K562 (cell line): Measurements from ENCODE around the gene SLC16A4. TPM values are rescaled to one million over a fixed set of nuclear protein-coding genes. Genes with fewer than 3 reads are reported as not detected.

Experiments
- ATF2 ChIP-seq: sonication (generic); formaldehyde crosslinking; IDR thresholded peaks from 2 replicates; pipeline ENCODE4 v1.8.1; 2022; ENCODE audit warnings: missing genetic modification reagents
- CHD2 ChIP-seq: IDR thresholded peaks from 2 replicates; pipeline ENCODE4 v1.6.1; 2011; ENCODE audit warnings: low read depth, low read length
- DPF2 ChIP-seq: fragments of 450-650 bp; IDR thresholded peaks from 2 replicates; pipeline ENCODE4 v1.6.1; 2016
- HMGXB4 ChIP-seq: sonication (generic); formaldehyde crosslinking; IDR thresholded peaks from 2 replicates; pipeline ENCODE4 v1.8.1; 2023; ENCODE audit warnings: mild to moderate bottlenecking, missing genetic modification reagents
- MGA ChIP-seq: fragments of 450-650 bp; IDR thresholded peaks from 2 replicates; pipeline ENCODE4 v1.6.1; 2016; ENCODE audit warnings: mild to moderate bottlenecking, moderate library complexity
- POLR2A ChIP-seq: fragments of 450-650 bp; conservative IDR thresholded peaks from 2 replicates; pipeline ENCODE4 v1.6.1; 2016
- TFAP4 ChIP-seq: sonication (generic); formaldehyde crosslinking; IDR thresholded peaks from 2 replicates; pipeline ENCODE4 v1.8.0; 2022; ENCODE audit warnings: missing genetic modification reagents, mild to moderate bottlenecking, moderate library complexity, borderline replicate concordance
- TSC22D4 ChIP-seq: fragments of 450-650 bp; IDR thresholded peaks from 2 replicates; pipeline ENCODE4 v1.6.1; 2016; ENCODE audit warnings: missing genetic modification characterization, missing biosample characterization, control low read depth
- ZFP91 ChIP-seq: sonication (generic); formaldehyde crosslinking; IDR thresholded peaks from 2 replicates; pipeline ENCODE4 v1.8.0; 2022; ENCODE audit warnings: mild to moderate bottlenecking, missing genetic modification reagents
- ZNF583 ChIP-seq: fragments of 250-450 bp; sonication (Bioruptor Pico); IDR thresholded peaks from 2 replicates; pipeline ENCODE4 v1.4.0; 2020
- polyA plus RNA-seq, 8 experiments: library from polyadenylated mRNA; depleted of rRNA in 4 of 8; stranded (reverse) in 5 of 8; unstranded in 3 of 8; fragments of >200 nt; fragmentation: Nextera tagmentation in 2 of 8; fragmentation: Illumina TruSeq in 1 of 8; extraction: Ambion mirVana in 2 of 8; extraction: Trizol in 1 of 8; gene quantifications; 2 replicates each; pipeline versions ENCODE4 v1.2.1 to v1.2.3, GENCODE V29; 2011 to 2014; ENCODE audit warnings: inconsistent platforms in 1 of 8, missing spikeins in 1 of 8
- total RNA-seq, 7 experiments: library from RNA; depleted of rRNA in 6 of 7; stranded (reverse); fragments of >200 nt in 6 of 7; fragmentation: Illumina TruSeq in 2 of 7; extraction: Trizol in 2 of 7; gene quantifications; 2 replicates each; pipeline versions ENCODE4 v1.2.1 to v1.2.3, GENCODE V29; 2011 to 2021; ENCODE audit warnings: low replicate concordance in 1 of 7

SLC16A4 gene
- total and polyA plus RNA-seq, 9 of the 15 experiments (the other 6 are each of a cell fraction or from before 2014, with no cell fraction given) = 0.04 to 0.31 (median 0.18) TPM; not detected in 1

- TF ChIP-seq MGA (no peak), HMGXB4 (peak; percentile 75; the same call in 1 of the 2 replicates), DPF2 (no peak), ZFP91 (CRISPR knock-in tag) (no peak), ATF2 (no peak), ZNF583 (CRISPR knock-in tag) (no peak; the same call in 1 of the 2 replicates), TFAP4 (CRISPR knock-in tag) (peak; percentile 23), CHD2 (no peak), POLR2A (peak; percentile 99), TSC22D4 (tag) (no peak)
Observed at GRCh38 chr1:110339407-110340206, 51.2 kb downstream of the SLC16A4 start (continued).
